Testis (tissue), 3 donors: ENCODE measurements around the gene SPATA46. TPM values are rescaled to one million over a fixed set of nuclear protein-coding genes. Genes with fewer than 3 reads are reported as not detected.

Source experiments
- DNase-seq: peaks from one replicate; pipeline ENCODE4 v3.0.0-alpha.2; 2019
- H3K27ac ChIP-seq, 2 donors: fragments of 200-600 bp; sonication (generic); one replicate each; pipeline ENCODE4 v1.5.1; 2019
- H3K27me3 ChIP-seq: fragments of 200-600 bp; sonication (generic); one replicate; pipeline ENCODE4 v1.5.1; 2019
- H3K36me3 ChIP-seq: fragments of 200-600 bp; sonication (generic); one replicate; pipeline ENCODE4 v1.5.1; 2017; ENCODE audit warnings: low read depth; ENCODE audit errors: missing control alignments
- H3K4me1 ChIP-seq: fragments of 200-600 bp; sonication (generic); one replicate; pipeline ENCODE4 v1.5.1; 2019
- H3K4me3 ChIP-seq, 2 donors: fragments of 200-600 bp; sonication (generic); one replicate each; pipeline ENCODE4 v1.5.1; 2017 to 2019
- H3K9me3 ChIP-seq: fragments of 200-600 bp; sonication (generic); one replicate; pipeline ENCODE4 v1.5.1; 2017
- POLR2A ChIP-seq: fragments of 450-650 bp; IDR thresholded peaks from one replicate; pipeline ENCODE4 v1.6.1; 2017; ENCODE audit warnings: antibody characterized with exemption, mild to moderate bottlenecking, moderate library complexity
- WGBS, 2 donors: methylation state at CpG; one replicate each; pipeline ENCODE4 v1.1.5; 2018; 5-methylcytosine and 5-hydroxymethylcytosine counted together
- intact Hi-C: fragments of 100-400 bp; cut with DNase I; formaldehyde crosslinking; loops from one replicate; pipeline ENCODE4 v1.15.1; 2023; ENCODE audit warnings: low total_unique reads
- polyA plus RNA-seq: library from polyadenylated mRNA; stranded (reverse); fragments of 350-450 nt; fragmentation: Illumina TruSeq; extraction: RNeasy Lipid Tissue Mini Kit (QIAGEN cat#74804); gene quantifications from one replicate; pipeline ENCODE4 v1.2.3, GENCODE V29; 2014; ENCODE audit warnings: low read depth, low replicate concordance; ENCODE audit not compliant: insufficient read depth
- total RNA-seq, 2 donors: library from RNA; depleted of rRNA; stranded (reverse); fragments of >200 nt; gene quantifications; one replicate each; pipeline ENCODE4 v1.2.3, GENCODE V29; 2016
- TF ChIP-seq, protein P1 (sequence below), 3 experiments: fragments of 450-650 bp in 2 of 3; fragments of 200-600 bp in 1 of 3; sonication (generic) in 1 of 3; IDR thresholded peaks; one replicate each; pipeline ENCODE4 v1.5.1; 2016 to 2019; ENCODE audit warnings: antibody characterized with exemption in 3 of 3, mild to moderate bottlenecking in 2 of 3, moderate library complexity in 1 of 3

Gene SPATA46
- total and polyA plus RNA-seq, 3 donors from 2014 or later = 12.7 to 72.9 (median 20.0) TPM

DNA sequence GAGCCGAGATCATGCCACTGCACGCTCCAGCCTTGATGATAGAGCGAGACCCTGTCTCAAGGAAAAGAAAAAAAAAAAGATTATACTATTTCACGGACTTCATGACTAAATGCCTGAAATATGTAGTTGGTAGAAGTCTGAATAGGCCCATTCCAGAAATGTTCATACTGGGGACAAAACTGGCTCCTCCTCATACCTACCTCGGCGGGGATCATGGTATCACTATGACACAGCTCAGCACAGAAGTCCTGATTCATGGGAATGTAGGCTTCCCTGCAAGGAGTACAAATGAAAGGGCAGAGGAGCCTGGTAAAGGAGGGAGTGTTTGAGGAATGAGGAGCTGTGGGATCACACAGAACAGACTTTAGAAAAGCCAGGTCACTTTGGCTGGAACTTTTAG, 5.0 kb downstream of the SPATA46 start:
- WGBS, 2 donors = 89 to 93% methylated on average over 6 of the region's 6 CpGs
- Histone ChIP-seq H3K36me3 (no peaks in the 10 kb centered on the region), H3K27ac (no peak overlapping the region), H3K4me3 (no peak overlapping the region), H3K4me1 (no peaks in the 10 kb centered on the region), H3K27me3 (no peaks in the 10 kb centered on the region), H3K9me3 (no peaks in the 10 kb centered on the region)
- TF ChIP-seq, protein P1, sequence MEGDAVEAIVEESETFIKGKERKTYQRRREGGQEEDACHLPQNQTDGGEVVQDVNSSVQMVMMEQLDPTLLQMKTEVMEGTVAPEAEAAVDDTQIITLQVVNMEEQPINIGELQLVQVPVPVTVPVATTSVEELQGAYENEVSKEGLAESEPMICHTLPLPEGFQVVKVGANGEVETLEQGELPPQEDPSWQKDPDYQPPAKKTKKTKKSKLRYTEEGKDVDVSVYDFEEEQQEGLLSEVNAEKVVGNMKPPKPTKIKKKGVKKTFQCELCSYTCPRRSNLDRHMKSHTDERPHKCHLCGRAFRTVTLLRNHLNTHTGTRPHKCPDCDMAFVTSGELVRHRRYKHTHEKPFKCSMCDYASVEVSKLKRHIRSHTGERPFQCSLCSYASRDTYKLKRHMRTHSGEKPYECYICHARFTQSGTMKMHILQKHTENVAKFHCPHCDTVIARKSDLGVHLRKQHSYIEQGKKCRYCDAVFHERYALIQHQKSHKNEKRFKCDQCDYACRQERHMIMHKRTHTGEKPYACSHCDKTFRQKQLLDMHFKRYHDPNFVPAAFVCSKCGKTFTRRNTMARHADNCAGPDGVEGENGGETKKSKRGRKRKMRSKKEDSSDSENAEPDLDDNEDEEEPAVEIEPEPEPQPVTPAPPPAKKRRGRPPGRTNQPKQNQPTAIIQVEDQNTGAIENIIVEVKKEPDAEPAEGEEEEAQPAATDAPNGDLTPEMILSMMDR (IDR thresholded peaks at IDR 0.05) = no peak
- TF ChIP-seq POLR2A = no peak
- DNase-seq = no peak
- intact Hi-C loops = no loop called here

DNA sequence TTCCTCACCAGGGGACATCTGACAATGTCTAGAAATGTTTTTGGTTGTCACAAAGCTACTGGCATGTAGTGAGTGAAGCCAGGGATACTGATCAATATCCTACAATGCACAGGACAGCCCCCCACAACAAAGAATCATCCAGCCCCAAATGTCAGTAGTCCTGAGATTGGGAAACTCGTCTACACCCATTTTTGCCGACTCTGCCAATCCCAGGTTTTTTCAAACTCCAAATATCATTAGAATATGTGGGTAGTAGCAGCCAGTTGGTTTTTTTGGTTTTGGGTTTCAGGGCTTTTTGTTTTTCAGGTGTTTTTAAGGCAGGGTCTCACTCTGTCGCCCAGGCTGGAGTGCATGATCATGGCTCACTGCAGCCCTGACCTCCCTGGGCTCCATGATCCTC, 5.9 kb downstream of the SPATA46 start:
- H3K9me3 ChIP-seq = no peaks in the 10 kb centered on the region
- no peak overlapping the region for H3K27ac ChIP-seq
- H3K27me3 ChIP-seq = no peaks in the 10 kb centered on the region
- no peak for TF ChIP-seq POLR2A
- TF ChIP-seq, protein P1 (IDR thresholded peaks at IDR 0.05) = no peak
- no peaks in the 10 kb centered on the region for H3K36me3 ChIP-seq
- no peak for DNase-seq
- WGBS, 2 donors = 91 to 96% methylated on average over 3 of the region's 3 CpGs
- intact Hi-C loops = no loop called here
- no peaks in the 10 kb centered on the region for H3K4me1 ChIP-seq
- H3K4me3 ChIP-seq = no peak overlapping the region

DNA sequence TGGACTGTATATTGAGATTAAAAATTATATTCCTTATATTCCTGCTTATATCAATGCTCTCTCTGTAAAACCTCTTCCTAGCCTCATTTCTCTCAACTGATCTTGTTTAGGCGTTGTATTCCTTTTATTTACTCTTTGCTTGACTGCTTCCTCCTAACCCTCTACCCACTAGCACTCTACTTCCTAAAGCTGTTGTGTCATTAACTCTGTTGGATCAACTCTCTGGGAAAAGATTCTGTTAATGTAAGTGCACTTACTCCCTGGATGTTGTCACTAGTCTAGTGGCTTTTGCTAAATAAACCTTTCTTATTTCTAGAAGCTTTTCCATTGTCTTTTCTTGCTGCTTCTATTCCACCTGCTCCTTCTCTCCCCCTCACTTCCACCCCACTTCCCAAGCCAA, 6.5 kb downstream of the SPATA46 start:
- H3K27ac ChIP-seq = no peak overlapping the region
- TF ChIP-seq POLR2A = no peak
- TF ChIP-seq, protein P1 (IDR thresholded peaks at IDR 0.05) = no peak
- H3K4me3 ChIP-seq = no peak overlapping the region
- H3K4me1 ChIP-seq = no peaks in the 10 kb centered on the region
- H3K27me3 ChIP-seq = no peaks in the 10 kb centered on the region
- intact Hi-C loops = no loop called here
- 92 to 96% methylated on average over 1 of the region's 1 CpG for WGBS, 2 donors
- no peaks in the 10 kb centered on the region for H3K9me3 ChIP-seq
- no peaks in the 10 kb centered on the region for H3K36me3 ChIP-seq
- DNase-seq = no peak

DNA sequence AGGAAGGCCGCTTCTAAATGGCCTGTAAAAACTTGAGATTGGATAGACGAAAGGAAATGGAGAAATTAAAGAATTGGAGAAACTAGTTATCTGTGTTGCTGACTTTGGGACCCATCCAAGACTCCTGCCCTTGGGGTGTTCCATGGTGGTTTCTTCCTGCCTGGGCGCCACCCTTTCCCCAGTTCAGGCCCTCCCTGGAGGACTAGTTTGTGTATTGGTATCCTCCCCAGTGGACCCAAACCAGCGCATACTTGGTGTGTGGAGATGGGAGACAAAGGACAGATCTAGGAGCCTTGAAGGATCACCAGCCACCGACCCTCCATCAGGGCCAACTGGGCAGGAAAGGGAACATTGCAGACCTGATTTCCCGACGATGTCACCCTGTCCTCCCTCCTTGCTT, 7.1 kb downstream of the SPATA46 start:
- Histone ChIP-seq H3K9me3 (no peaks in the 10 kb centered on the region), H3K27ac (no peak overlapping the region), H3K27me3 (no peaks in the 10 kb centered on the region), H3K36me3 (no peaks in the 10 kb centered on the region), H3K4me3 (no peak overlapping the region), H3K4me1 (no peaks in the 10 kb centered on the region)
- TF ChIP-seq POLR2A = no peak
- TF ChIP-seq, protein P1 (IDR thresholded peaks at IDR 0.05) = no peak
- 77 to 87% methylated on average over 6 to 7 of the region's 7 CpGs for WGBS, 2 donors
- intact Hi-C loops = no loop called here
- no peak for DNase-seq

DNA sequence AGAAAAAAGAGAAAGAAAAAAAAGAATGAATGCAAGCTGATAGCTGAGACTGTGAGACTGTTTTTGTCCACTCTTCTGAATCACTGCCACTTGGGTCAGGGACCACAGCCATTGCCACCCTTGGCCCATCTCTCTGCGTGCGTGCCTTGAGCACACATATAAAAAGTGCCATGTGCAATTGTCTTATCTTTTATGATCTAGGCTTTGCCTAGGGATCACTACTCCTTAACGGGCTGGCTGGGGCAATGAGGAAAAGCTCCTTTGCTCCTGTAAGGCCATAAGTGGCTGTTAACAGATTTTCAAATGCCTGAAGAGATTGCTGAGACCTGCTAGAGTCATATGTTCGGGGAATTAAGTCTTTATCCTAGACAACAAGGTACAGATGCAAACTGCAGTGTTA, 8.2 kb downstream of the SPATA46 start:
- Histone ChIP-seq H3K4me3 (no peak overlapping the region), H3K27me3 (no peaks in the 10 kb centered on the region), H3K36me3 (no peaks in the 10 kb centered on the region), H3K9me3 (no peaks in the 10 kb centered on the region), H3K4me1 (no peaks in the 10 kb centered on the region), H3K27ac (no peak overlapping the region)
- intact Hi-C loops = no loop called here
- WGBS, 2 donors = 67 to 86% methylated on average over 4 of the region's 4 CpGs
- TF ChIP-seq, protein P1 (IDR thresholded peaks at IDR 0.05) = no peak
- TF ChIP-seq POLR2A = no peak
- DNase-seq = no peak
